ENCODE results near the gene PREX1.

PREX1 gene

GRCh38 chr20:48717680-48718223 lies 110.0 kb downstream of the PREX1 start:
- no peak overlapping the region for H3K9ac ChIP-seq
- no peaks in the 10 kb centered on the region; the same call in 1 of the 2 replicates for H3K27me3 ChIP-seq (ENCODE audit: insufficient read depth, low read depth)
- no peaks in the 10 kb centered on the region for H3K79me2 ChIP-seq (ENCODE audit: insufficient read depth, low read depth)
- H3K36me3 ChIP-seq (ENCODE audit: insufficient read depth) = no peaks in the 10 kb centered on the region
- TF ChIP-seq CTCF (conservative IDR thresholded peaks at IDR 0.05; ENCODE audit: low read depth, low read length) = no peak
- H3K4me3 ChIP-seq (IDR thresholded peaks at IDR 0.05; ENCODE audit: insufficient read depth, low read depth, low read length) = no peak overlapping the region
- H3K4me2 ChIP-seq = no peak overlapping the region
- no peaks in the 10 kb centered on the region for H3K4me1 ChIP-seq (ENCODE audit: low read depth, poor library complexity, severe bottlenecking)
- H4K20me1 ChIP-seq (ENCODE audit: insufficient read depth) = no peaks in the 10 kb centered on the region
- H2AFZ ChIP-seq (ENCODE audit: low read depth) = no peak overlapping the region
- no peak overlapping the region for H3K27ac ChIP-seq

- Histone ChIP-seq H3K36me3 (ENCODE audit: insufficient read depth) (no peaks in the 10 kb centered on the region), H3K27me3 (ENCODE audit: insufficient read depth, low read depth) (no peaks in the 10 kb centered on the region; the same call in 1 of the 2 replicates), H3K79me2 (ENCODE audit: insufficient read depth, low read depth) (no peaks in the 10 kb centered on the region), H3K4me3 (IDR thresholded peaks at IDR 0.05; ENCODE audit: insufficient read depth, low read depth, low read length) (no peak overlapping the region), H2AFZ (ENCODE audit: low read depth) (no peak overlapping the region), H3K4me1 (ENCODE audit: low read depth, poor library complexity, severe bottlenecking) (no peaks in the 10 kb centered on the region), H4K20me1 (ENCODE audit: insufficient read depth) (no peaks in the 10 kb centered on the region), H3K4me2 (no peak overlapping the region), H3K9ac (no peak overlapping the region), H3K27ac (no peak overlapping the region)
- TF ChIP-seq CTCF (conservative IDR thresholded peaks at IDR 0.05; ENCODE audit: low read depth, low read length) = no peak
These were observed 110.6 kb downstream of the PREX1 start for GRCh38 chr20:48717095-48717672.

GRCh38 chr20:48716541-48716940 lies 111.3 kb downstream of the PREX1 start:
- H3K27me3 ChIP-seq (ENCODE audit: insufficient read depth, low read depth) = no peaks in the 10 kb centered on the region; the same call in 1 of the 2 replicates
- H3K9ac ChIP-seq = no peak overlapping the region
- H3K36me3 ChIP-seq (ENCODE audit: insufficient read depth) = no peaks in the 10 kb centered on the region
- no peaks in the 10 kb centered on the region for H3K4me1 ChIP-seq (ENCODE audit: low read depth, poor library complexity, severe bottlenecking)
- no peaks in the 10 kb centered on the region for H3K79me2 ChIP-seq (ENCODE audit: insufficient read depth, low read depth)
- no peak overlapping the region for H2AFZ ChIP-seq (ENCODE audit: low read depth)
- no peak overlapping the region for H3K27ac ChIP-seq
- H3K4me2 ChIP-seq = no peak overlapping the region
- TF ChIP-seq CTCF (conservative IDR thresholded peaks at IDR 0.05; ENCODE audit: low read depth, low read length) = no peak
- no peak overlapping the region for H3K4me3 ChIP-seq (IDR thresholded peaks at IDR 0.05; ENCODE audit: insufficient read depth, low read depth, low read length)
- no peaks in the 10 kb centered on the region for H4K20me1 ChIP-seq (ENCODE audit: insufficient read depth)

GRCh38 chr20:48716086-48716485 lies 111.7 kb downstream of the PREX1 start:
- Histone ChIP-seq H3K79me2 (ENCODE audit: insufficient read depth, low read depth) (no peaks in the 10 kb centered on the region), H3K9ac (no peak overlapping the region), H3K4me1 (ENCODE audit: low read depth, poor library complexity, severe bottlenecking) (no peaks in the 10 kb centered on the region), H3K27me3 (ENCODE audit: insufficient read depth, low read depth) (no peaks in the 10 kb centered on the region), H3K27ac (no peak overlapping the region), H3K4me2 (no peak overlapping the region), H2AFZ (ENCODE audit: low read depth) (no peak overlapping the region), H3K4me3 (IDR thresholded peaks at IDR 0.05; ENCODE audit: insufficient read depth, low read depth, low read length) (no peak overlapping the region), H3K36me3 (ENCODE audit: insufficient read depth) (no peaks in the 10 kb centered on the region), H4K20me1 (ENCODE audit: insufficient read depth) (no peaks in the 10 kb centered on the region)
- no peak for TF ChIP-seq CTCF (conservative IDR thresholded peaks at IDR 0.05; ENCODE audit: low read depth, low read length)
